ENCODE data around the gene BCL7A. TPM values are rescaled to one million over a fixed set of nuclear protein-coding genes. Genes with fewer than 3 reads are reported as not detected.
A peak's percentile ranks its signal among the peaks of the same experiment; 100 is the strongest.

BCL7A gene
- total and polyA plus RNA-seq, 10 of the 15 experiments (the other 5 are each of a cell fraction or from before 2014, with no cell fraction given) = 0.37 to 17.2 (median 11.7) TPM

DNA sequence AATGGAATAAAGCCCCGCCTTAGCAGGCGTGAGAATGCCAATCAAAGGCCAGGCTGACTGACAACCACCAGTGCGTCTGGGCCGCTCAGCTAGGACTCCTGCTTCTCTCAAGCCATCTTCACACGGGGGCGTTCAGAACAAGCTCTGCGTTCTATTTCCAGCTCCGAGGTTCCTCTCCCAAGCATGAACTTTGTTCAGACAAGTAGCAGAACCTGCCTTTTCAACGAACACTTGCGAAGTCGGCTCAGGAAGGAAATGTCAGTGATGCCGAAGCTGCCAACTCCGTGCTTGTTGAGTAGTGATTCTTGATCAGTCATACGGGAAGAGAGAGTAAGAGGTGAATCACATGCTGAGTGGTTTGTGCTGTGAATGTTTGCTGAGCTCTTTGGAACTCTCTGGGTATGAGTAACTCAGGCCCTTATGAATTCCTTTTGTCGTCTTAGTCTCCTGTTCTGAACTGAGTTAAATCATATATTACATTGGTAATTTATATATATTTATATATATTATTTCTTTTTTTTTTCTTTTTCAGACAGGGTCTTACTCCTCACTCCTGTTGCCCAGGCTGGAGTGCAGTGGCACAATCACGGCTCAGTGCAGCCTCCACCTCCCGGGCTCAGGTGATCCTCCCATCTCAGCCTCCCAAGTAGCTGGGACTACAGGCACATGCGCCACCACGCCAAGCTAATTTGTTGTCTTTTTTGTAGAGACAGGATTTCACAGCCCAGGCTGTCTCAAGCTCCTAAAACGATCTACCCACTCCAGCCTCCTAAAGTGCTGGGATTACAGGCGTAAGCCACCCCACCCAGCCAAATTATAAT is 29.4 kb upstream of the BCL7A start:
- peak; percentile 96 for FAIRE-seq
- BruUV-seq (replicated peaks) = no TSS peak
- peak; percentile 96 for DNase-seq (ENCODE audit: low read depth, low spot score)
- H3K27ac ChIP-seq (ENCODE audit: control insufficient read depth, insufficient read depth) = peak overlapping the region; percentile 71
- peak; percentile 89 for ATAC-seq
- H4K20me1 ChIP-seq (ENCODE audit: control insufficient read depth, insufficient read depth) = no peaks in the 10 kb centered on the region
- H3K36me3 ChIP-seq (ENCODE audit: control insufficient read depth in 2 of 2, insufficient read depth in 2 of 2, low read length in 1 of 2) = no peaks in the 10 kb centered on the region
- in situ Hi-C loops (cut with MboI) (no loop called here), intact Hi-C loops (cut with micrococcal nuclease; ENCODE audit: unreplicated experiment) (loop anchor here (5.0 kb wide), 1 partner anchor 35 kb away; no protein-coding TSS in a partner anchor)
- 6% methylated on average over 21 of the region's 21 CpGs for WGBS (ENCODE audit: insufficient coverage, insufficient replicate concordance, low lambda C conversion rate, missing lambda C conversion rate)
- H2AFZ ChIP-seq (ENCODE audit: control insufficient read depth, low read depth, low read length) = peak overlapping the region; percentile 40
- ChIA-PET POLR2A (interaction anchor here (0.6 to 2.3 kb wide), 7 partner anchors 9 to 188 kb away, joined by 3 to 12 read pairs (median 5); partner anchors contain the start of gene CFAP251), SMC1A (ENCODE audit: uncharacterized antibody, unreplicated experiment) (interaction anchor here (0.7 to 2.6 kb wide), 10 partner anchors 9 to 185 kb away, joined by 3 to 21 read pairs (median 6); partner anchors contain the start of gene CFAP251), RAD21 (ENCODE audit: unreplicated experiment) (interaction anchor here (0.8 to 3.5 kb wide), 10 partner anchors 8 to 174 kb away, joined by 3 to 28 read pairs (median 5); partner anchors contain the start of gene CFAP251), CTCF (interaction anchor here (0.6 to 2.7 kb wide), 11 partner anchors 9 to 856 kb away, joined by 3 to 14 read pairs (median 4); partner anchors contain the start of genes CFAP251, PSMD9 and RHOF)
- no peaks in the 10 kb centered on the region for H3K79me2 ChIP-seq (ENCODE audit: control insufficient read depth, insufficient read depth, low read length)
- H3K4me1 ChIP-seq (ENCODE audit: control insufficient read depth, insufficient read depth, low read length) = peaks cover 23% of the 10 kb centered on the region
- H3K9me3 ChIP-seq (replicated peaks; ENCODE audit: control insufficient read depth, insufficient read depth, low read length) = no peaks in the 10 kb centered on the region
- peak overlapping the region; percentile 58 for H3K9ac ChIP-seq (ENCODE audit: control insufficient read depth, insufficient read depth, low read length)
- peak overlapping the region; percentile 66 for H3K4me2 ChIP-seq (ENCODE audit: control insufficient read depth, insufficient read depth)
- H3K27me3 ChIP-seq (replicated peaks in 1 of 2; ENCODE audit: control insufficient read depth in 2 of 2, insufficient read depth in 2 of 2, low read length in 1 of 2) = peaks cover 0 to 3% of the 10 kb centered on the region in 2 experiments; a peak in 1 of 4 replicates
- H3K4me3 ChIP-seq = peak overlapping the region; percentile 29; the same call in 1 of the 2 replicates
- TF ChIP-seq POLR2AphosphoS5 (IDR thresholded peaks at IDR 0.05; ENCODE audit: low read length) = peak; percentile 68; the same call in 1 of the 2 replicates
- TF ChIP-seq TARDBP (IDR thresholded peaks at IDR 0.05; ENCODE audit: borderline replicate concordance) = no peak
- no peak for TF ChIP-seq KAT2A (conservative IDR thresholded peaks at IDR 0.05; ENCODE audit: control insufficient read depth, low read depth, low read length)
- no peak for TF ChIP-seq SIX5 (IDR thresholded peaks at IDR 0.05; ENCODE audit: low read depth, low read length, severe bottlenecking)
- TF ChIP-seq GATAD2B (conservative IDR thresholded peaks at IDR 0.05; ENCODE audit: low read depth) = peak; percentile 41; the same call in 1 of the 2 replicates
- peak; percentile 93 to 95 for TF ChIP-seq IKZF2 (IDR thresholded peaks at IDR 0.05)
- no peak for TF ChIP-seq CBX5 (IDR thresholded peaks at IDR 0.05; ENCODE audit: low read depth)
- TF ChIP-seq EZH2 (IDR thresholded peaks at IDR 0.05; ENCODE audit: borderline replicate concordance, control insufficient read depth, low read depth, low read length) = no peak
- peak; percentile 20; the same call in 1 of the 2 replicates for TF ChIP-seq CBFB (IDR thresholded peaks at IDR 0.05; ENCODE audit: low read depth)
- TF ChIP-seq BMI1 (IDR thresholded peaks at IDR 0.05; ENCODE audit: borderline replicate concordance) = peak; percentile 19; the same call in 1 of the 2 replicates
- peak; percentile 90; the same call in 1 of the 2 replicates for TF ChIP-seq ZBED1 (IDR thresholded peaks at IDR 0.05; ENCODE audit: borderline replicate concordance)
- TF ChIP-seq, protein P1, sequence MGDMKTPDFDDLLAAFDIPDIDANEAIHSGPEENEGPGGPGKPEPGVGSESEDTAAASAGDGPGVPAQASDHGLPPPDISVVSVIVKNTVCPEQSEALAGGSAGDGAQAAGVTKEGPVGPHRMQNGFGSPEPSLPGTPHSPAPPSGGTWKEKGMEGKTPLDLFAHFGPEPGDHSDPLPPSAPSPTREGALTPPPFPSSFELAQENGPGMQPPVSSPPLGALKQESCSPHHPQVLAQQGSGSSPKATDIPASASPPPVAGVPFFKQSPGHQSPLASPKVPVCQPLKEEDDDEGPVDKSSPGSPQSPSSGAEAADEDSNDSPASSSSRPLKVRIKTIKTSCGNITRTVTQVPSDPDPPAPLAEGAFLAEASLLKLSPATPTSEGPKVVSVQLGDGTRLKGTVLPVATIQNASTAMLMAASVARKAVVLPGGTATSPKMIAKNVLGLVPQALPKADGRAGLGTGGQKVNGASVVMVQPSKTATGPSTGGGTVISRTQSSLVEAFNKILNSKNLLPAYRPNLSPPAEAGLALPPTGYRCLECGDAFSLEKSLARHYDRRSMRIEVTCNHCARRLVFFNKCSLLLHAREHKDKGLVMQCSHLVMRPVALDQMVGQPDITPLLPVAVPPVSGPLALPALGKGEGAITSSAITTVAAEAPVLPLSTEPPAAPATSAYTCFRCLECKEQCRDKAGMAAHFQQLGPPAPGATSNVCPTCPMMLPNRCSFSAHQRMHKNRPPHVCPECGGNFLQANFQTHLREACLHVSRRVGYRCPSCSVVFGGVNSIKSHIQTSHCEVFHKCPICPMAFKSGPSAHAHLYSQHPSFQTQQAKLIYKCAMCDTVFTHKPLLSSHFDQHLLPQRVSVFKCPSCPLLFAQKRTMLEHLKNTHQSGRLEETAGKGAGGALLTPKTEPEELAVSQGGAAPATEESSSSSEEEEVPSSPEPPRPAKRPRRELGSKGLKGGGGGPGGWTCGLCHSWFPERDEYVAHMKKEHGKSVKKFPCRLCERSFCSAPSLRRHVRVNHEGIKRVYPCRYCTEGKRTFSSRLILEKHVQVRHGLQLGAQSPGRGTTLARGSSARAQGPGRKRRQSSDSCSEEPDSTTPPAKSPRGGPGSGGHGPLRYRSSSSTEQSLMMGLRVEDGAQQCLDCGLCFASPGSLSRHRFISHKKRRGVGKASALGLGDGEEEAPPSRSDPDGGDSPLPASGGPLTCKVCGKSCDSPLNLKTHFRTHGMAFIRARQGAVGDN (IDR thresholded peaks at IDR 0.05) = peak; percentile 60; the same call in 1 of the 2 replicates
- TF ChIP-seq MTA2 (IDR thresholded peaks at IDR 0.05; ENCODE audit: low read depth) = peak; percentile 83
- TF ChIP-seq, protein P2, sequence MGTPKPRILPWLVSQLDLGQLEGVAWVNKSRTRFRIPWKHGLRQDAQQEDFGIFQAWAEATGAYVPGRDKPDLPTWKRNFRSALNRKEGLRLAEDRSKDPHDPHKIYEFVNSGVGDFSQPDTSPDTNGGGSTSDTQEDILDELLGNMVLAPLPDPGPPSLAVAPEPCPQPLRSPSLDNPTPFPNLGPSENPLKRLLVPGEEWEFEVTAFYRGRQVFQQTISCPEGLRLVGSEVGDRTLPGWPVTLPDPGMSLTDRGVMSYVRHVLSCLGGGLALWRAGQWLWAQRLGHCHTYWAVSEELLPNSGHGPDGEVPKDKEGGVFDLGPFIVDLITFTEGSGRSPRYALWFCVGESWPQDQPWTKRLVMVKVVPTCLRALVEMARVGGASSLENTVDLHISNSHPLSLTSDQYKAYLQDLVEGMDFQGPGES (IDR thresholded peaks at IDR 0.05) = no peak
- TF ChIP-seq SP1 (IDR thresholded peaks at IDR 0.05; ENCODE audit: low read depth, low read length) = peak; percentile 57
- no peak for TF ChIP-seq MYB (IDR thresholded peaks at IDR 0.05; ENCODE audit: borderline replicate concordance, low read depth, low read length)
- TF ChIP-seq, protein P3, sequence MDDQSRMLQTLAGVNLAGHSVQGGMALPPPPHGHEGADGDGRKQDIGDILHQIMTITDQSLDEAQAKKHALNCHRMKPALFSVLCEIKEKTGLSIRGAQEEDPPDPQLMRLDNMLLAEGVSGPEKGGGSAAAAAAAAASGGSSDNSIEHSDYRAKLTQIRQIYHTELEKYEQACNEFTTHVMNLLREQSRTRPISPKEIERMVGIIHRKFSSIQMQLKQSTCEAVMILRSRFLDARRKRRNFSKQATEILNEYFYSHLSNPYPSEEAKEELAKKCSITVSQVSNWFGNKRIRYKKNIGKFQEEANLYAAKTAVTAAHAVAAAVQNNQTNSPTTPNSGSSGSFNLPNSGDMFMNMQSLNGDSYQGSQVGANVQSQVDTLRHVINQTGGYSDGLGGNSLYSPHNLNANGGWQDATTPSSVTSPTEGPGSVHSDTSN (IDR thresholded peaks at IDR 0.05; ENCODE audit: insufficient replicate concordance, low read depth, low read length) = peak; percentile 46

Data from GM12878 (cell line).